IPS-11a (cell line): ENCODE results near the gene EMC8.
"Not testable (repeated sequence)": the region's sequence is repeated elsewhere in the genome, so short reads cannot be mapped to it uniquely, and the experiment has no call there.

ENCODE experiments used
- H3K4me3 ChIP-seq: one replicate; pipeline ENCODE4 v1.5.1; 2013; ENCODE audit warnings: low read depth, low read length, control low read depth

EMC8 gene

GRCh38 chr16:85835227-85835751 is 35.9 kb upstream of the EMC8 start:
- H3K4me3 ChIP-seq, result no peak overlapping the region

- H3K4me3 ChIP-seq, result no peak overlapping the region
Measured at GRCh38 chr16:85834741-85835140, 35.4 kb upstream of the EMC8 start.

GRCh38 chr16:85833219-85833920 is 34.0 kb upstream of the EMC8 start:
- H3K4me3 ChIP-seq, result no peak overlapping the region

GRCh38 chr16:85832570-85833218 is 33.4 kb upstream of the EMC8 start:
- no peak overlapping the region for H3K4me3 ChIP-seq

GRCh38 chr16:85830821-85831220 is 31.5 kb upstream of the EMC8 start:
- no peak overlapping the region for H3K4me3 ChIP-seq

- H3K4me3 ChIP-seq, result no peak overlapping the region
Measured at GRCh38 chr16:85829751-85830445, 30.6 kb upstream of the EMC8 start.

GRCh38 chr16:85829171-85829719 is 29.9 kb upstream of the EMC8 start:
- H3K4me3 ChIP-seq, result no peak overlapping the region

- H3K4me3 ChIP-seq, result no peak overlapping the region
Measured at GRCh38 chr16:85828166-85828565, 28.8 kb upstream of the EMC8 start.

- no peak overlapping the region for H3K4me3 ChIP-seq
Measured at GRCh38 chr16:85826686-85827247, 27.4 kb upstream of the EMC8 start.

GRCh38 chr16:85825326-85825725 is 26.0 kb upstream of the EMC8 start:
- no peak overlapping the region for H3K4me3 ChIP-seq

GRCh38 chr16:85824161-85825135 is 25.1 kb upstream of the EMC8 start:
- H3K4me3 ChIP-seq, result no peak overlapping the region

- no peak overlapping the region for H3K4me3 ChIP-seq
Measured at GRCh38 chr16:85823328-85823920, 24.1 kb upstream of the EMC8 start.

- no peak overlapping the region for H3K4me3 ChIP-seq
Measured at GRCh38 chr16:85822145-85822544, 22.8 kb upstream of the EMC8 start.

GRCh38 chr16:85821390-85822135 is 22.2 kb upstream of the EMC8 start:
- no peak overlapping the region for H3K4me3 ChIP-seq

GRCh38 chr16:85820604-85821372 is 21.4 kb upstream of the EMC8 start:
- H3K4me3 ChIP-seq, result no peak overlapping the region

- H3K4me3 ChIP-seq, result no peak overlapping the region
Measured at GRCh38 chr16:85819771-85820170, 20.4 kb upstream of the EMC8 start.

- H3K4me3 ChIP-seq, result no peak overlapping the region
Measured at GRCh38 chr16:85819245-85819644, 19.9 kb upstream of the EMC8 start.

GRCh38 chr16:85817195-85817594 is 17.9 kb upstream of the EMC8 start:
- not testable (repeated sequence) for H3K4me3 ChIP-seq
